B cell (primary cell): Measurements from ENCODE around the gene RFX4. TPM values are rescaled to one million over a fixed set of nuclear protein-coding genes. Genes with fewer than 3 reads are reported as not detected.
A peak's percentile ranks its signal among the peaks of the same experiment; 100 is the strongest.

Source experiments
- ATAC-seq: fragments of 200-7000 bp; cut with Tn5 transposase; one replicate; pipeline ENCODE4 v1.10.0; 2021; ENCODE audit warnings: low read depth, mild to moderate bottlenecking, moderate number of reproducible peaks, moderate library complexity
- CTCF ChIA-PET: fragments of 350-600 bp; sonication (Branson Sonifier 250); formaldehyde crosslinking; loops from one replicate; lab custom pipeline; 2021; ENCODE audit warnings: antibody characterized with exemption, inconsistent platforms; lab: Charles Lee
- POLR2A ChIA-PET: fragments of 350-600 bp; sonication (Branson Sonifier 250); formaldehyde crosslinking; loops from one replicate; lab custom pipeline; 2021; ENCODE audit warnings: antibody characterized with exemption; lab: Charles Lee
- DNase-seq: peaks from one replicate; pipeline ENCODE4 v3.0.0; 2013
- H2AFZ ChIP-seq: 2 replicates; pipeline ENCODE4 v1.6.1; 2012; ENCODE audit warnings: mild to moderate bottlenecking, low read depth, low read length; ENCODE audit not compliant: insufficient read depth, poor library complexity, severe bottlenecking
- H3K27ac ChIP-seq, 2 donors: 1 replicate in 1 of 2; 2 replicates in 1 of 2; pipeline ENCODE4 v1.5.1; 2012 to 2013; ENCODE audit warnings: low read length in 2 of 2, mild to moderate bottlenecking in 2 of 2, moderate library complexity in 1 of 2
- H3K27me3 ChIP-seq, 4 experiments: fragments of 200-600 bp in 1 of 4; sonication (generic) in 1 of 4; replicated peaks in 1 of 4; 1 replicate in 2 of 4; 2 replicates in 2 of 4; pipeline versions ENCODE4 v1.6.1 to v1.7.0; 2013 to 2016; ENCODE audit warnings: low read length in 3 of 4, mild to moderate bottlenecking in 2 of 4, mixed read lengths in 1 of 4, moderate library complexity in 1 of 4; ENCODE audit not compliant: insufficient read depth in 4 of 4, control insufficient read depth in 3 of 4; ENCODE audit errors: control extremely low read depth in 1 of 4
- H3K36me3 ChIP-seq, 2 experiments: replicated peaks in 1 of 2; 1 replicate in 1 of 2; 2 replicates in 1 of 2; pipeline versions ENCODE4 v1.6.1 to v1.7.1; 2013; ENCODE audit warnings: low read length in 1 of 2; ENCODE audit not compliant: insufficient read depth in 2 of 2, control insufficient read depth in 1 of 2; ENCODE audit errors: control extremely low read depth in 1 of 2, extremely low read depth in 1 of 2
- H3K4me1 ChIP-seq, 2 donors: fragments of 200-600 bp in 1 of 2; sonication (generic) in 1 of 2; 1 replicate in 1 of 2; 2 replicates in 1 of 2; pipeline versions ENCODE4 v1.5.1 to v1.6.1; 2013 to 2017; ENCODE audit warnings: low read length in 2 of 2; ENCODE audit not compliant: control insufficient read depth in 2 of 2, insufficient read depth in 2 of 2
- H3K4me2 ChIP-seq: replicated peaks from 2 replicates; pipeline ENCODE3; 2012; ENCODE audit warnings: mild to moderate bottlenecking, low read depth, low read length; ENCODE audit not compliant: poor library complexity, severe bottlenecking
- H3K4me3 ChIP-seq, 5 experiments: fragments of 200-600 bp in 1 of 5; sonication (generic) in 1 of 5; 1 replicate in 3 of 5; 2 replicates in 2 of 5; pipeline versions ENCODE4 v1.5.1 to v1.7.0; 2011 to 2016; ENCODE audit warnings: low read length in 4 of 5, mild to moderate bottlenecking in 4 of 5, low read depth in 2 of 5, control low read depth in 1 of 5, moderate library complexity in 1 of 5; ENCODE audit not compliant: insufficient read depth in 1 of 5; ENCODE audit errors: control extremely low read depth in 1 of 5, extremely low read depth in 1 of 5
- H3K79me2 ChIP-seq: fragments of 200-600 bp; sonication (generic); one replicate; pipeline ENCODE4 v1.6.0; 2016; ENCODE audit warnings: low read length; ENCODE audit not compliant: control insufficient read depth, insufficient read depth
- H3K9ac ChIP-seq: fragments of 200-600 bp; sonication (generic); 2 replicates; pipeline ENCODE4 v1.6.1; 2017; ENCODE audit warnings: mild to moderate bottlenecking, low read length, moderate library complexity
- H3K9me3 ChIP-seq, 3 donors: one replicate each; pipeline versions ENCODE4 v1.6.1 to v1.7.1; 2013; ENCODE audit warnings: low read length in 2 of 3; ENCODE audit not compliant: control insufficient read depth in 2 of 3, insufficient read depth in 1 of 3; ENCODE audit errors: control extremely low read depth in 1 of 3
- H4K20me1 ChIP-seq: 2 replicates; pipeline ENCODE4 v1.6.0; 2012; ENCODE audit warnings: mild to moderate bottlenecking, low read length; ENCODE audit not compliant: insufficient read depth, control insufficient read depth, poor library complexity, severe bottlenecking
- H3K27ac Mint-ChIP-seq: one replicate; pipeline ENCODE4 v1.8.0; 2021; ENCODE audit warnings: mixed read lengths
- H3K27me3 Mint-ChIP-seq: one replicate; pipeline ENCODE4 v1.8.0; 2021; ENCODE audit warnings: mixed read lengths
- H3K4me1 Mint-ChIP-seq: one replicate; pipeline ENCODE4 v1.8.0; 2021; ENCODE audit warnings: mixed read lengths
- H3K4me3 Mint-ChIP-seq: one replicate; pipeline ENCODE4 v1.8.0; 2021; ENCODE audit warnings: mixed read lengths
- H3K9me3 Mint-ChIP-seq: one replicate; pipeline ENCODE4 v1.8.0; 2022; ENCODE audit warnings: mixed read lengths; ENCODE audit not compliant: insufficient read depth
- CTCF ChIP-seq: fragments of 200-600 bp; IDR thresholded peaks from one replicate; pipeline ENCODE4 v1.8.0; 2022; ENCODE audit warnings: antibody characterized with exemption, mild to moderate bottlenecking
- EZH2 ChIP-seq: IDR thresholded peaks from 2 replicates; pipeline ENCODE4 v1.6.1; 2012; ENCODE audit warnings: borderline replicate concordance, low read depth, mild to moderate bottlenecking, moderate library complexity, low read length; ENCODE audit not compliant: insufficient read depth, poor library complexity, severe bottlenecking
- WGBS: methylation state at CpG from one replicate; pipeline ENCODE4 v1.1.5; 2013; ENCODE audit warnings: missing lambda C conversion rate; ENCODE audit not compliant: insufficient coverage; 5-methylcytosine and 5-hydroxymethylcytosine counted together
- intact Hi-C: fragments of 100-400 bp; cut with micrococcal nuclease; formaldehyde crosslinking; loops from one replicate; pipeline ENCODE4 v1.10.0; 2022
- polyA plus RNA-seq: library from polyadenylated mRNA; depleted of rRNA; stranded (reverse); fragments of >200 nt; gene quantifications from 2 replicates; pipeline ENCODE4 v1.2.3, GENCODE V29; 2012
- total RNA-seq, 2 donors: library from RNA; stranded (reverse); fragments of 120-200 nt in 1 of 2; gene quantifications; 1 replicate in 1 of 2; 2 replicates in 1 of 2; pipeline versions ENCODE4 v1.2.3 to v1.2.4, GENCODE V29; 2013 to 2022

Gene RFX4
- total and polyA plus RNA-seq, 2 donors (not counting 1 experiment from before 2014, with no cell fraction given), result not detected

DNA sequence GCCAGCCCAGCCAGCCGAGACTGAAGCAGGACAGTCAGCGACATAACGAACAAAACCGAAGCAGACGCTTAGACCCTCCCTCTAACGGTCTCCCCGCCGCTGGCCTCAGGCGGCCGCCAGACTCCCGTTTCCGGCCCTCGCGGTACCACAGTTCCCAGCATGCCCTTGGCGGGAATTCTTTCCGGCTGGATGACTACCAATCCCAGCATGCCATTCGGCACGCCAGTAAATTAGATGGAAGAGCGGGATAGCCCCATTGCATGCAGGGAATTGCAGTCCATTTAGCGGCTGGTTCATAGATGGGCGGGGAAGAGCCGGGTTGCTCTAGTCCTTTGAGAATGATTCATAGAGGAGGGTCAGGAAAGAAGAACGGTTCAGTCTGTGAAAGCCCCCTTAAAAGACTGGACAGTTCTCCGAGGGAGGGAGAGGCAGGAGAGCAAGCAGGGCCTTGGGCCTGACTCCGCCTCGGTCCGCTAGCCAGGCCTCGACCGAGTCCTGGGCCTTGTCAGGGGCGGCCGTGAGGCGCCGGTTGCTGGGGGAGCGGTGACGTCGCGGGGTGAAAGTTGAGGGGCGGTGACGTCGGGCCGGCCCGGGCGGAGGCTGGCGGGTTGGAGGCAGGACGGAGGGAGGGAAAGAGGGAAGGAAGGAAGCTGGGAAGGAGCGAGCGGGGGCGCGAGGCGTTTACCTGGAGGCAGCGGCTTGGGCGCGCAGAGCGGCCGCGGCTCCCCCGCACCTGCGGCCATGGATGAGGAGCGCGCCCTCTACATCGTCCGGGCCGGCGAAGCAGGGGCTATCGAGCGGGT, 191.4 kb downstream of the RFX4 start, which contains the start of gene RIC8B:
TSS of gene RIC8B (plus strand) at position 678 of the 803 bp plus-strand sequence. CDS start at position 742, 64 bp downstream.
- Histone ChIP-seq H4K20me1 (no peaks in the 10 kb centered on the region), H3K4me3 (peak within 1 kb of the TSS; percentile 67 to 77 (median 70)), H3K4me2 (peak within 1 kb of the TSS; percentile 90), H3K36me3 (no peaks in the 10 kb centered on the region), H3K4me1 (peaks cover 16 to 17% of the 10 kb centered on the region in 2 donors), H2AFZ (peak within 1 kb of the TSS; percentile 92), H3K27ac (peak within 1 kb of the TSS in 1 of 2 donors; percentile 69), H3K79me2 (peaks cover 11% of the 10 kb centered on the region), H3K9me3 (peaks cover 0 to 4% (median 0%) of the 10 kb centered on the region in 3 donors), H3K27me3 (peaks cover 0 to 14% (median 2%) of the 10 kb centered on the region in 4 experiments), H3K9ac (peak within 1 kb of the TSS; percentile 73)
- Mint-ChIP-seq H3K27ac (peak within 1 kb of the TSS; percentile 88), H3K9me3 (no peaks in the 10 kb centered on the region), H3K4me1 (peaks cover 27% of the 10 kb centered on the region), H3K27me3 (peaks cover 8% of the 10 kb centered on the region), H3K4me3 (peak within 1 kb of the TSS; percentile 96)
- ATAC-seq (peak; percentile 86), DNase-seq (peak; percentile 74)
- under 1% methylated on average over 66 of the region's 66 CpGs for WGBS
- CTCF ChIA-PET, result interaction anchor here (1.2 kb wide), 1 partner anchor 21 kb away, joined by 3 read pairs; no protein-coding TSS in a partner anchor
- POLR2A ChIA-PET, result no interaction called here
- intact Hi-C loops, result loop anchor here (1.0 to 5.0 kb wide), 3 partner anchors 14 to 472 kb away; partner anchors contain the start of genes POLR3B and TCP11L2
- TF ChIP-seq CTCF (no peak), EZH2 (no peak)
